ENCODE results near the gene DCLK1.

- TF ChIP-seq EZH2 (IDR thresholded peaks at IDR 0.05; ENCODE audit: borderline replicate concordance), result no peak
- TF ChIP-seq CTCF (IDR thresholded peaks at IDR 0.05; ENCODE audit: poor library complexity), result no peak
- no peak for TF ChIP-seq EZH2phosphoT487 (IDR thresholded peaks at IDR 0.05; ENCODE audit: low read depth, severe bottlenecking, unreplicated experiment)
Observed at GRCh38 chr13:35822666-35823065, 308.5 kb downstream of the DCLK1 start.

All from hepatocyte (in vitro differentiated cells).